ENCODE measurements around the gene HKDC1.

The HKDC1 gene

DNA sequence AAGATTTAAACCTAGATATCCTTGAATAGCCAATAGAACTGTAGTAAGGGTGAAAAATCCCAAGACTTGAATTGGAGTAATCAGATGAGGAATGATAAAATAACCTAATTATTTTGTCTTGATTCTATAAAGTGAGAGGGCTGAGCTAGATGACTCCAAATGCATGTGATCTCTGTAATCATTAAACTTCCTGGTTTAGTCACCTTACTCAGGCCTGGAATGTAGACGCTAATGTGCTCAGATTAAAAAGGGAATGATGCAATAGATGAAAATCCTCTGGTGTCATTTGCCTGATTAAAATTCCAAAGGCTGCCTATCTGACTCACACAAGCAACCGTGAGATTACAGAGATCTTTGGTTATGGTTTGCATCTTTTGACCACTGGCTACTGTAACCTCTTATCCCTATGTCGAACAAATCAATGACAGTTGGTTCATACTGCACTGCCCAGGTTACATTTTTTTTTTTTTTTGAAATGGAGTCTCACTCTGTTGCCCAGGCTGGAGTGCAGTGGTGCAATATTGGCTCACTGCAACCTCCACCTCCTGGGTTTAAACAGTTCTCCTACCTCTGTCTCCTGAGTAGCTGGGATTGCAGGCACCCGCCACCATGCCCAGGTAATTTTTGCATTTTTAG is 2.9 kb upstream of the HKDC1 start:
- no peak for DNase-seq

DNA sequence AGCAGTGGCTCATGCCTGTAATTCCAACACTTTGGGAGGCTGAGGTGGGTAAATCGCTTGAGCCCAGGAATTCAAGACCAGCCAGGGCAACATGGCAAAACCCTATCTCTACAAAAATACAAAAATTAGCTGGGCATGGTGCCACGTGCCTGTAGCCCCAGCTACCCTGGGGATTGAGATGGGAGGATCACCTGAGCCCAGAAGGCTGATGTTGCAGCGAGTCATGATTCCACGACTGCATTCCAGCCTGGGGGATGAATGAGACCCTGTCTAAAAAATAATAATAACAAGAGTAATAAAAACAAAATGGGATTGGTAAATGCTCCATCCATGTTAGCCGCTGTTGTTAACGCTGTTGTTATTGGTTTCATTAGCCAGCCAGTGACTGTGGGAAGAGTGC is 1.3 kb upstream of the HKDC1 start:
- DNase-seq = no peak

DNA sequence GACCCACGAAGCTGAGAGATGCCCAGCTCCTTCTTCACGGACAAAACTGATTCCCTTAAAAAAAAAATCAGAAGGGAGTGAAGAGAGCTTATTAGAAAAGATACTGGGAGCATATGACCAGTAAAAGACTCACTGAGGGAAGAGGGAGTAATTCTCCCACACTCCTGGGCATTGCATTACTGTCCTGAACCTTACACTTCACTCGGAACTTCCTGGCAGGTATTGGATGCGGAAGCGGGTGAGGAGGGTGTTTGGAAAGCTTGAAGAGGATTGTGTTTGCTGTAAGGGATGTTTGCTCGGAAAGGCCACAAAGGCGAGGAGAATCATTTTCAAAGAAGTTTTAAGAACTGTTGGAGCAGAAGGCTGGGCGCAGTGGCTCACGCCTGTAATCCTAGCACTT is 375 bp downstream of the HKDC1 start:
- DNase-seq = no peak

DNA sequence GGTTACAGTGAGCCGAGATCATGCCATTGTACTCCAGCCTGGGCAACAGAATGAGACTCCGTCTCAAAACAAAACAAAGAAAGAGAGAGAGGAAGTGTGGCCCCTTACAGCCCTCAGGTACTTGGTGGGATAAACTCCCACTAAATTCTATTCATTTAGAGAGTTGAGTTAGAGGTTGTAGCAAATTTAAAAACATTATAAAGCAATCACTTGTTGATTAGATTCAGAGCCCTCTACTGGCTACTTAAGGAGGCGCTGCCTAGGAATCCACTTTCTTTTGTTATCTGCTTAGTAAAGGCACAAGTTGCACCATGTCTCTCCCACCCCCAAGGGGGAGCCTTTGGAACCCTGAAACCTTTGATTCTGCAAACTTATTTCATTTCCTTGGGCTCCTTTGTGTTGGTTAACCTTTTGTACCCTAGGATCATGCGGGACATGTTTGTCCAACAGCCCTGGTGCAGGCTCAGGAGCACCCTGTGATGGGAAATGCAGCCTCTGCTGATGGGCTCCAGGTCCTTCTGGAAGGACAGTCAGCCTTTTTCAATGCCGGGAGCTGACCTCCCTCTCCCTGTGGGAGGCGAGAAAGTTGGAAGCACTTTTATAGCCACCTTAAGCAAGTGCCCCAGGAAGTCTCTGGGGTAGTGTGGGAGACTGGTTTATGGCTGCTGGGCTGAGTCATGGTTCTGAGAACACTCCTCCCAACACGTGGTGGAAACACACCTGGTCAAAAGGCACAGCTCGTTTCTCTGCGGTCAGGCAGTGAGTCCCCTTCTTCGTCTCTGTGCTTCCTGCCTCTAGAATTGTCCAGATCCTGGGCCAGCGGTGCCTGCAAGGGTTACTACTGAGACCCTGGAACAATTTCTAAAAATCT is 2.3 kb downstream of the HKDC1 start:
- peak; percentile 0 for DNase-seq

DNA sequence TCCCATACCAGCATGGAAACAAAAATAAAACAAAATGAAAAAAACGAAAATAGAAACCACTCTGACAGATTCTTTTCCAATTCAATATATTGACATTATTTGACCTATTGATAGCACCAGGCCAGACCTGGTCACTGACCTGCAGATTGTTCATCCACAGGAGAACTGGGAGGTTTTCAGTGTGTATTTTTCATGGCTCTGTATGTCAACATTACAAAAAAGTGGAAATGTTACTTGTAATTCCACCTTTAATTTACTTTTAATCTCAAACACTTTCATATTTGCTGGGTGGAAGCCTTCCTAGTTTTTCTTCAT is 2.9 kb downstream of the HKDC1 start:
- no peak for DNase-seq

DNA sequence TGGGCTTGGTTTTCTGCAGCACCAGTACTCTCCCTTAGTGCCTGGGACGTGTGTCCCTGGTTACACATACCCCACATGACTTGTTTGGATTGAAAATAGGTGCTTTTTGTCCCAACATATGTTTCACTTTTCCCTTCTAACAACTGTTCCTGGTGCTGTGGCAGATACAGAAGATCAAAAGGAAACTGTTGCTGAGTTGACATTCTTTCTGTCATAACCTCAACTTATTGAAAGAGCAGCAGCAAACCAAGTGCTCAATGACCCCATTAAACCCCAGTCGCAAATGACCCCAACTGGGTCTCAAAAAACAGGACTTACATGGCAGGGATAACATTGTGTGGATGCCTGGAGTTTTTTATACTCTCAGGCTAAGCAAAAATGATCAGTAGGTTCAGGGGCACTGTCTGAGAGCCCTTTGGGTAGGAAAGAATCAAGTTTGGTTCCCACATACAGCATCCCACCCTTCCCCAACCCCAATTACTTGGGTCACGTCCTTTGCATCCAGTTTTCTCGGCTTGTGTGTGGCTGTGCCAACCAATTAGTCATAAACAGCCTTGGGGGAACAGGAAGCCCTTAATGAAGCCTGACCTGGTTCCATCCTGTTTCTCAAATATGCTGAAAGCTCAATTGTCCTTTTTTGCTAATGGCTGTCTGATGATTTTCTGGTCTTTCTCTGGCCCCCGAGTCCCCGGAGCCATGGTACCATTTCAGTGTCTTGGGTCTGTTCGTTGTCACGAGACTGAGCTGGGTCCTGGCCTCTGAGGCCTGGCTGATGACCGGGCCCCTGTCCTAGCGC is 4.9 kb downstream of the HKDC1 start:
- DNase-seq = no peak

DNA sequence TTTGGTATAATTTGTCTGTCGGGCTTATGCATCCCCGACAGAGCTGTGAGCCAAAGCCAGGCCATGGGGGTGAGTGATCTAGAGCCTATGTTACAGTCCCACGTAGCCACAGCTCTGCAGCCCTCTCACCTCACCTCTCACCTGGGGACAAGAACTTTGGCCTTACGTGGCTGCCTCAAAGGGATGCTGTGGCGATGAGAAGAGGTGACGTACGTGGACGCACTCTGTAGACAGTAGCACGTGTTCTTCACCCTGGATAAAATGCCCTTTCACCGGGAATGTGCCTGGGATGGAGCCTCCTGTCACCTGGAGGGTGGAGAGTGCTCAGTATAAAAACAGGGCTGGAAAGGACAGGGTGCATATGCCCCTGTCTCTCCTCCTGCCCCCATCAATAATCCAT is 5.5 kb downstream of the HKDC1 start:
- no peak for DNase-seq

DNA sequence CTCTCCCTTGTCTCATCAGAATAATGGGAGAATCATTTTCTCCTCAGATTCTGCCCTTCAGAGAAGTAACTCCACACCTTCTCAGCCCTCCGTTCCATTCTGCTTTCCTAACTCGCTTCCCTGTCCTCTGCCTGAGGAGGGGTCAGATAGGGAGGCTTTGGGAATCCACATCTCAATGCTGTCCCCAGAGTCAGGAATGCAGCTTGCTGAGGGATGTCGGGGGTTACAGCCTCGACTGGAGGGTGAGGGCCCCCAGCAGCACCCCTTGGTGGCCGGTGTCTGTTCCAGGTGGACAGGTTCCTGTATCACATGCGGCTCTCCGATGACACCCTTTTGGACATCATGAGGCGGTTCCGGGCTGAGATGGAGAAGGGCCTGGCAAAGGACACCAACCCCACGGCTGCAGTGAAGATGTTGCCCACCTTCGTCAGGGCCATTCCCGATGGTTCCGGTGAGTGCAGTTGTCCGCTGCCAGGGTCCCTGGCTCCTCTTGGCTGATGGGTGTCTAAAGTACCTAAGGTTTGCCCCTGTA is 6.9 kb downstream of the HKDC1 start:
- DNase-seq = no peak

DNA sequence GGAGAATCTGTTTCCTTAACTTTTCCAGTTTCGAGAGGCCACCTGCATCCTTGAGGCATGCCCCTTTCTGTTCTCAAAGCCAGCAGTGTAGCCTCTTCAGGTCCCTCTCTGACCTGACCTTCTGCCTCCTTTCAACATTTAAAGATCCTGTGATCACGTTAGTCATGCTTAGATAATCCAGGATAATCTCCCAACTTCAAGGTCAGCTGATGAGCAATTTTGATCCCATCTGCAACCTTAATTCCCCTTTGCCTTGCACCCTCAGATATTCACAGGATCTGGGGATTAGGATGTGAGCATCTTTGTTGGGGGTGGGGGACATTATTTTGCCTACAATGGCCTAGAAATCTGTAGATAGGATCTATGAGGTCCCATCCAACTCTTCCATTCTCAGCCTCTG is 8.0 kb downstream of the HKDC1 start:
- no peak for DNase-seq

DNA sequence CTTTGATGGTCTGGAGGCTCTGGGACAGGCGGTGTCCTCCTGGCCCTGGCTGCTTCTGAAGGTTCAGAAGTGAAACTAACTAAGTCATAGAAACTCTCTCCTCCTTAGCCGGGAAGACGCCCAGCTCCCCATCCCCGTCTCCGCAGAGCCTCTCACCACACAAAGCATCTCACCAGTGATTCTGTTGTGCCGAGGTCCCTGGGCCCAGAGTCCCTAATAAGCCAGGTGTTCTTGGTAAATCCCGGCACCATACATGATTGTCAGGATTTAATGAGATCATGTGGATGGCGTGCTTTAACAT is 9.4 kb downstream of the HKDC1 start:
- DNase-seq = no peak

DNA sequence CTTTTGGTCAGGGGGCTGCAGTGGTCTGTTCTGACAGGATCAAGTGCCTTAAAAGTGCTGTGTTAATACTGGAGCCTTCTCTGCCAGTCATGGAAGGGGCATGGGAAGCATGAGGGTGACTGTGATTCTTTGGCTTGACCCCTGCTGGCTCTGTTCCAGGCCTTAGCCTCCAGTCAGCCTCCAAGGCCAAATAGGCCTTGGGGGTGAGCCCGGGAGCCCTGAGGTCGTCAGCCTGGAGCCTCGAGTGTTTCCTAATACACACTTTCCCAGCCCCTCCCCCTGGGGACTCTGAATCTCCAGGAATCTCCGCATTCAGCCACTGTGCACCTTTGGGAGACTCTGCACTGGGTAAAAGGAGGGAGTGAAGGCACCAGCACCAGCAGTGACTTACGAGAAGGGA is 10.0 kb downstream of the HKDC1 start:
- DNase-seq = no peak

DNA sequence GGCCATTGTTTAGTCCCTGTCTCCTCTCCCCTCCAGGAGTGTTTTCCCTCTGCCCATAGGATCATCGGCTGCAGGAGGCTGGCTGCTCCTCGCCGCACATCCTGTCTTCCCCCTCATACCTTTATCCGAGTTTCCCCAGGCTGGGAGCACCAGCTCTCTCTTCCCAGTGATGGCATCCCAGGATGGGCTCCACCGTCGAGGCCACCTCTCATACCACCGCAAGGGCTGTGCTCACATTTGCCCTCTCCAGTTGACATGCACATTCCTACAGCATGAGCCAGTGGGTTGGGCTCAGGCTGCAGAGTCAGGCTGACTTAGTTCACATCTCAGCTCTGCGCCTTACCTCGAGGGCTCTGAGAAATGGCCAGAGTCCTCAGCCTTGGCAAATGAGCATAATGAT is 12.1 kb downstream of the HKDC1 start:
- no peak for DNase-seq

DNA sequence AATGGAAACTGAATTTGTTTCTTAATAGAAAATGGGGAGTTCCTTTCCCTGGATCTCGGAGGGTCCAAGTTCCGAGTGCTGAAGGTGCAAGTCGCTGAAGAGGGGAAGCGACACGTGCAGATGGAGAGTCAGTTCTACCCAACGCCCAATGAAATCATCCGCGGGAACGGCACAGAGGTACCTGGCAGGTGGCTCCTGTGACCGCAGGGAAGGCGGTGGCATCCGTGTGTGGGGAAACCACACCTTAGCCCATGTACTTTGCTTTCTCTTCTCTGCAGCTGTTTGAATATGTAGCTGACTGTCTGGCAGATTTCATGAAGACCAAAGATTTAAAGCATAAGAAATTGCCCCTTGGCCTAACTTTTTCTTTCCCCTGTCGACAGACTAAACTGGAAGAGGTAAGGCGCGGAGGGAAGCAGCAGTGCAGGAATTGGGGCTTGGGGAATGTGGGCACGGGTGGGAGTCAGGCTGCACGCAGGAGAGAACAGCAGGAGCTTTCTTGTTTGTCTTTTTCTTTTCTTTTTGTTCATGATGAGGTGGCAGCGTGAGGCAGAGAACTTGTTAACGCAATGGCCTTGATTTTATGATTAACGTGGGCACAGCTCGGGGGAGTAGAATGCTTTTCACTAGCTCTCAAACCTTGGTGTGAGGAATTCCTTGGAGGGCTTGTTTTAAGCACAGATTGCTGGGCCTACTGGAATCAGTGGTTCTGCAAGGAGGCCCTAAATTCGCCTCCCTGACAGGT is 12.8 kb downstream of the HKDC1 start:
- no peak for DNase-seq

DNA sequence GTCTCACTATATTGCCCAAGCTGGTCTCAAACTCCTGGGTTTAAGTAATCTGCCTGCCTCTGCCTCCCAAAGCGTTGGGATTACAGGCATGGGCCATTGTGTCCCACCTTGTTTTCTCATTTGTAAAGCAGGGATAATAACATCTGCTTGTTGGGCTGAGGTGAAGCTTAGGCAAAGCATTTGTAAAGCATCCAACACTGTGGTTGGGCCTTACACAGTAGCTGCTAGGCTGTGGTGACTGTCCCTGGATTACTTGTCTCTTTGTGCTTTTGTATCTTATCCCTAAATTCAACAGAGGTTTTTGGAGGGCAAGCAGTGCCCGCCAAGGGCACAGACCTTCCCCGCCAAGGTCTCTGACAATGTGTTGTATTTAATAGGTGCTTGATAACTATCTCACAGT is 14.3 kb downstream of the HKDC1 start:
- no peak for DNase-seq

DNA sequence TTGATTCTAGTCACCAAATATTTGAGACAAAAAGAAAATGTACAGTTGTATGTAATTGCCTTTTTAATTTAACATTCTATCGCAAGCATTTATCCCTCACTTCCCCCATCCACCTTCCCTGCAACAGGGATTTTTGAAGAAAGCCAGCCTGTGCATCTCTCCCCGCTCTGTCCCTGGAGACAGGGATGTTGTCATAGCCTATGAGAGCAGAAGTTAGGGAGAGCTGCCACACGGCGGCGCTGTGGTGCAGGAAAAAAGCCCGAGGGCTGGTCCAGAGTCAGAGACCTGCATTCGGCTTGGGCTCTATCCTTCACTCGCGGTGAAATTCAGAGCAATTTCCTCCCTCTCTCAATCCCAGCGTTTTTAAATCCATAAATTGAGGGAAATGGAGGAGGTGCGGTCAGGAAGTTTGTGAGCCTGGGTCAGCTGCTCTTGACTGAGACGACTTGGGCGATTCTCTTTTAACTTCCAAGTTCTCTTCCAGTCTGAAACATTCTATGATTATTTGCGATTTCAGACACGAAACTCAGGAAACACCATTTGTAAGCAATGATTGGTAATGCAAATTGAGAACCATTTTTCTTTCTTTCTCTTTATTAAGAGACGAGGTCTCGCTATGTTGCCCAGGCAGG is 17.5 kb downstream of the HKDC1 start:
- peak; percentile 67 for DNase-seq

DNA sequence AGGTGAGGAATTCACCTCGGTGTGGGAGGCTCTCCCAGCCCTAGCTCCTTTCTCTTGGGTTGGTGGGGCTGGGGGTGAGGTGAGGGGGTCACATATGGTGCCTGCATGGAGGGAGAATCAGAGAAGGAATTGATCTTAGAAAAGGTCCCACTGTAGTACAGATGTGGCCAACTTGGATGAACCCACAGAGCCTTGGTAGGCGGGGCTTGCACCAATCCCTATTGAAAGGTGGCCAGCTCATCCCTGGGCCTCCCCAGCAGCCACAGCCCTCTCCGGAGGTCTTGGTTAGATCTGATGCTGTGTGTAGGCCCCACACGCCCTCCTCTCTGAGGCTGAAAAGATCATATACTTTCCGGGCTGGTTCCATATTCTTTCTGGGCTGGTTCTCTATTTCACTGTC is 19.0 kb downstream of the HKDC1 start:
- no peak for DNase-seq

DNA sequence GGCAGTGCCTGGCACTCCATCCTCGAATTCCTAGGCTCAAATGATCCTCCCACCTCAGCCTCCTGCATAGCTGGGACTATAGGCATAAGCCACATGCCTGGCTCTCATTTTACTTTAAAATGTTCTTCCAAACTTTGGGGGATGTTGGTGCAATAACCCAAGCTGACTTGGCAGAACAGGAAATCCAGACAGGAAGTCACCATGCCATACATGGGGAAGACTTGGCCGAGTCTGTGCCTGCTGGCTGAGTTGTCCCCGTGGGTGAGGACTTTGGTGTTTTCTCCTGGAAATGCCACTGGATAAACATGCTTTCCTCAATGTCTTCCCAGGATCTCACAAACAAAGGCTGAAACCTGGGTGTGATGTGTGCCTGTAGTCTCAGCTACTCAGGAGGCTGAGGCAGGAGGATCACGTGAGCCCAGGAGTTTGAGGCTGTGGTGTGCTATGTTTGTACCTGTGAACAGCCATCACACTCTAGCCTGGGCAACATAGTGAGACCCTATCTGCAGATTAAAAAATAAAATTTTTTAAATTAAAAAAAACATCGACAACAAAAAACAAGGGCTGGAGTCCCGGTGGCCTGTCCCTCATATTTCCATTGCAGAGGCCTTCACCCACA is 19.8 kb downstream of the HKDC1 start:
- no peak for DNase-seq

DNA sequence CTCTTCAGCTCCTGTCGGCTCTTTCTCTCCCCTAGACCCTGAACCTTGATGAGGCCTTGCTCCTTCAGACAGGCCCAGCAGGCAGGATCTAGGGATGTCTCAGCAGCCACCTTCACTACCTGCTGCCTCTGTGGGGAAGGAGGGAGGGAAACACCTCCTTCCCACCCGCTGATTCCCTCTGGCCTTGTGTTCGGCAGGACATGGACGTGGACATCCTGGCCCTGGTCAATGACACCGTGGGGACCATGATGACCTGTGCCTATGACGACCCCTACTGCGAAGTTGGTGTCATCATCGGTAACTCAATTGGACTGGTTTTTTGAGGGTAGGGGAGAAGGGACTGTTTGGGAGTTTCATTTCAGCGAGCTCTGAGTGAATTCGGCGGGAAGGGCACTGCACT is 20.3 kb downstream of the HKDC1 start:
- no peak for DNase-seq

DNA sequence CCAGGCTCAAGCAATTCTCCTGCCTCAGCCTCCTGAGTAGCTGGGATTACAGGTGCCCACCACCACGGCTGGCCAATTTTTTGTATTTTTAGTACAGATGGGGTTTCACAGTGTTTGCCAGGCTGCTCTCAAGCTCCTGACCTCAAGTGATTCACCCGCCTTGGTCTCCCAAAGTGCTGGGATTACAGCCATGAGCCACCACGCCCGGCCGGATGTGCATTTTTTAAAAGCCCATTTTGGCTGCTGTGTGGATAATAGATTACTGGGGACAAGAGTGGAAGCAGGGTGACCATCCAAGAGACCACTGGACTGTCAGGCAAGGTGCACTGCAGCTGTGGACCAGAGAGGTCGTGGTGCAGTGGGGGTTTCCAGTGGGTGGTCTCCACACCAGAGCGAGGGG is 21.4 kb downstream of the HKDC1 start:
- no peak for DNase-seq

DNA sequence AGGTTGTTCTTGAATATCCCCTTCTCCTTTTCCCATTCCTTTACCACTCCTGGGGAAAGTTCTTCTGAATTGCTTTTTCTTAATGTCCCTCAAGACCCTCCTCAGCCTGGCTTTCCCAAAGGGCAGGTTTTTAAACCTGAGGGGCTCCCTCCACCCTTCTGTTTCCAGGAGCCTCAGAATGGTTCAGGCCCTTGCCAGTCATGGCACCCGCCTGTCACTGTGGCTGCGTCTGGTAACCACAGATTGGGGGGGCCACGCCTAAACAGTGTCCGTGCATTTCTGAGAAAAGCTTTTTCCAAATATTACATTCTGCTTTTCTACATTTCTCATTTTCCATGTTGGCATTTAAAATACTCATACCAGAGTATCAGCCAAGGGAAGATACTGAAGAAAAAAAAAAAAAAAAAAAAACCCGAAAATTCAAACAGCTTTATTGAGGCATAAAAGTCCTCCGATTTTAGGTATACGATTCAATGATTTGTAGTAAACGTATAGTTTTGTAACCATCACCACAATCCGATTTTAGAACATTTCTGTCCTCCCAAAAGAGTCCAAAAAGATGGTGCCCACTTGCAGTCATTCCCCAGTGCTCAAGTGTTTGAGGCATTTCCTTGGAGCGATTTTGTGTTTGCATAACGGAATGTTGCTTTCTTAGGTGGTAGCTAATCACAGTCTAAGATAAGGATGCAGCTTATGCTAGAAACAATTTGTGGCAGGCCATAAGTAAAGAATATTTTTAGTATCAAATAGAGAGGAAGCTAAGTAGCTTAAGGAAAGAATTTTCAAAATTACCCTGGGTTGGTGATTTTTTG is 22.1 kb downstream of the HKDC1 start:
- no peak for DNase-seq

DNA sequence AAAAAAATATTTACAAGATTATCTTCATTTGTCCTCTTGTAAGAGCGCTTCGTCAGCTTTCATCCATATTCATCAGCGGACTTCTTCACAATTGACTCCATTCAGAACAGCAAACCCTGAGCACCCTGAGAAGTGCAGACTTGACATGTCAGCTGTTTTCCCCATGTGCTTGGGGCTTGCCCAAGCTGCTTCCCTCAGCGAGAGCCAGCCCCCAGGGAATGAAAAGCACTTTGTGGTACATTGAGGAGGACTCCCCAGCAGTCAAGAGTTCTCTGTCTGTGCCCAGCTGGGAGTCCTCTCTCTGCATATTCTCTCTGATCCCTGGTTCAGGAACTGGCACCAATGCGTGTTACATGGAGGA is 22.7 kb downstream of the HKDC1 start:
- DNase-seq = no peak

DNA sequence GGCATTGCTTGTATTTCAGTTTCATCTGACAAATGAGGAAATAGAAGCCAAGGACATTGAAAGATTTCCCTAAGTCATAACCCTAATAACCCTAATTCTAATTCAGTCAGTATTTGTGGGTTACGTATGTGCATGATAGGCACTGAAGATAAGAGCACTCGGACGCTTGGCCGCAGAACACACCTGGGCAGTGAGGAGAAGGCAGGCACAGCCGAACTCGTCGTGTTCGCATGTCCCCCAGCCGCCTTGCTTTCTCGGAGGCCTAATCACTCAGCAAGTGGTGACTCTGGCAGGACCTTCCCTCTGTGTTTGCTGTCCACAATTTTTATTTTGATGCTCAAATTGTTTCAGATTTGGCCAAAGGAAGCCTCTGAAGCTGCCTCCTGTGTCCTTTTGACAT is 23.7 kb downstream of the HKDC1 start:
- DNase-seq = no peak
